ENCODE results near the gene SNRK.
"Not testable (repeated sequence)": the region's sequence is repeated elsewhere in the genome, so short reads cannot be mapped to it uniquely, and the experiment has no call there.

The SNRK gene

DNA sequence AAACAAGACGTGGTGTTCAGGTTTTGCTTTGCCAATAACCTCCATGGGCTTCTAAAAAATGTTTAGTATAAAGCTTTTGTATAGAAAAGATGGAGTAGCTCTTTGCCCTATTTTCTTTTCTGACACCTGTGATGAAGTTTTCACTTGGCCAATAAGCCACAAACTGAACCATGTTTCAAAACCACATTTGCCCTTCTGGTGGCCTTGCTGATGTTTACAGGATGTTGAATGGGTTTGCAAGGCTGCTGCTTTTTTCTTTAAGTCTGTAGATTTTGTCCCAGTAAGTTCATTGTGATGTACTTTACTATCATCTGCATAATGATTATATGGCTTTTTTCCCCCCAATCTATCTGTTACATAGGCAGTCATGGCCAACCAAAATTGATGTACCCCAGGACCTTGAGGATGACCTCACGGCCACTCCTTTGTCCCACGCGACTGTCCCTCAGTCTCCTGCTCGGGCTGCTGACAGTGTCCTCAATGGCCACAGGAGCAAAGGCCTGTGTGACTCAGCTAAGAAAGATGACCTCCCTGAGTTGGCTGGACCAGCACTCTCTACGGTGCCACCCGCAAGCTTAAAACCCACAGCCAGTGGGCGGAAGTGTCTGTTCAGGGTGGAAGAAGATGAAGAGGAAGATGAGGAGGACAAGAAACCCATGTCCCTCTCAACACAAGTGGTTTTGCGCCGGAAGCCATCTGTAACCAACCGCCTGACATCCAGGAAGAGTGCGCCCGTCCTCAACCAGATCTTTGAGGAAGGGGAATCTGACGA is 60.8 kb downstream of the SNRK start:
- no peak for DNase-seq (ENCODE audit: low read depth)

DNA sequence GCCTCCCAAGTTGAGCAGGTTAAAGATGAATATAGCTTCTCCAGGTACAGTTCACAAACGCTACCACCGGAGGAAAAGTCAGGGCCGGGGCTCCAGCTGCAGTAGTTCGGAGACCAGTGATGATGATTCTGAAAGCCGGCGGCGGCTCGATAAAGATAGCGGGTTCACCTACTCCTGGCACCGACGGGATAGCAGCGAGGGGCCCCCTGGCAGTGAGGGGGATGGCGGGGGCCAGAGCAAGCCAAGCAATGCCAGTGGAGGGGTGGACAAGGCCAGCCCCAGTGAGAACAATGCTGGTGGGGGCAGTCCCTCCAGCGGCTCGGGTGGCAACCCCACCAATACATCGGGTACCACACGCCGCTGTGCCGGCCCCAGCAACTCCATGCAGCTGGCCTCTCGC is 61.4 kb downstream of the SNRK start:
- no peak for DNase-seq (ENCODE audit: low read depth)

DNA sequence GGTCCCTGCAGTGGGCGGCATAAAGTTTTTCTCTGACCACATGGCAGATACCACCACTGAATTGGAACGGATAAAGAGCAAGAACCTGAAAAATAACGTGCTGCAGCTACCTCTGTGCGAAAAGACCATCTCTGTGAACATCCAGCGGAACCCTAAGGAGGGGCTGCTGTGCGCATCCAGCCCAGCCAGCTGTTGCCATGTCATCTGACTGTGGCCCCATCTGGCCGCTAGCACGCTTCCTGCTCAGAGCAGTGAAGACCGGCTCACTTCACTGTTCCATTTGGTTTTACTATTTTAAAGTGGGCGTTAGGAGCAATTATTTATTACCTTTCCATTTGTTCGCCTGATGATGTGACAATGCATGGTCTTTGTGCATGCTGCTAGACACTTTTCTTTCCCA is 62.0 kb downstream of the SNRK start:
- DNase-seq (ENCODE audit: low read depth): no peak

DNA sequence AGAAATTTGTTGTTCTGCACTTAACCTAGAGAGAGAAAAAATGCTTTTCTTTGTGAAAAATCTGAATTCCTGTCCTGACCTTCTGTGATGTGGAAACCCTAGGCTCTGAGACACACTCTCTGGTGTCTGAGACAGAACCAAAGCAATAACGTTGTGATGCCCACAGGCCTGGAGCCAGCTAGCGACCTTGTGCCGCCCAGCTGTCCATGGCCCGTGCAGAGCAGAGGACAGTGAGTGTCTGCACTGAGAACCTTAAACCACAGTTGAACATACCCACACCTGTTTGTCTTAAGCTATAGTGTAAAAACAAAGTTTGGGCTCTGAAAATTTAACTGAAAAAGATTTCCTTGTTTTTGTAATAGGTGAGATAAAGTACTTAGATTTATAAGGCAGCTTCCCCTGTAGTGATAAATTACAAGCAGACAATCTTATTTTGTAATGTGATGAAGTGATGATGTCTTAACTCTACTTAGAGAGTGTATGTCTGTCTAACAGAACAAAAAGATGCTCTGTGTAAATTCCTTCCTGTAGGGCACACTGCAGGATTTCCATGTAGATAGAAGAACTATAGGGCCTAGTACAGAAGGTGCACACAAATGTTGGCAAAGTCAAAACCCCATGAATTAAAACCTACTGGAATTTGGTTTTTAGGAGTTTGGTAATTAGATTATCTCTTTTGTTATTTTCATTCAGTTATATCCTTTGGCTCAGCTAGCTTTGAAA is 62.7 kb downstream of the SNRK start:
- no peak for DNase-seq (ENCODE audit: low read depth)

DNA sequence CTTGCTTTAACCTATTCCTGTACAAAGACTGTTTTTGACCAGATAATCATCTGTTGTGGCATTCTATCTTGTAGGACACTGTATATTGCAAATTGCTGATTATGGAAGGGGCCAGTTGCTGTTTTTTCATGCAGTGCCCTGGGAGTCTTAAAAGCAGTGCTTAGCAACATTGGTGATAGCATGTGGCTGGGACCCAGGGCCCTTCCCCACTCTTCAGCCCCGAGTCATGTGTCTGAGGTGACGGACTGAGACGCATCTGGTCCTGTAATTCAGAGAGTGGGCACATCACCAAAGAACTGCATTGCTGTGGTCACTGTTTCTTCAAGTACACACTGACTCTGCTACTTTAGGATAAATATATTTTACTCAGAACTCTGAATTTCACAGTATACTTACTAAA is 63.4 kb downstream of the SNRK start:
- no peak for DNase-seq (ENCODE audit: low read depth)

DNA sequence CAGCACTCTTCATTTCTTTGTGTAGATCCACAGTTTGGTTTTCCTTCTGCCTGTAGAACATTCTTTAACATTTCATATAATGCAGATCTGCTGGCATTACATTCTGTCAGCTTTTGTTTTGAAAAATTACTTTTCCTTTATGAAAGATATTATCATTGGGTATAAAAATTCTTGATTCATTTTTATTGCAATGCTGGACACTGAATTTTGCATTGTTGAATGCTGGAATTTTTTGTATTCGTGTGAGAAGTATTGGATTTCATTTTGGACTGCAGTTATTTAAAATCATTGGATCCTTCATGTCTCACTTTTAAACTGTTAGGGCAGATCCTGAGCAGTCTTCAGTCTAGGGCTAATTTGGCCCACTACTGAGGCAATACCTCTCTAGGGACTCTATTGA is 67.1 kb downstream of the SNRK start:
- no peak for DNase-seq (ENCODE audit: low read depth)

DNA sequence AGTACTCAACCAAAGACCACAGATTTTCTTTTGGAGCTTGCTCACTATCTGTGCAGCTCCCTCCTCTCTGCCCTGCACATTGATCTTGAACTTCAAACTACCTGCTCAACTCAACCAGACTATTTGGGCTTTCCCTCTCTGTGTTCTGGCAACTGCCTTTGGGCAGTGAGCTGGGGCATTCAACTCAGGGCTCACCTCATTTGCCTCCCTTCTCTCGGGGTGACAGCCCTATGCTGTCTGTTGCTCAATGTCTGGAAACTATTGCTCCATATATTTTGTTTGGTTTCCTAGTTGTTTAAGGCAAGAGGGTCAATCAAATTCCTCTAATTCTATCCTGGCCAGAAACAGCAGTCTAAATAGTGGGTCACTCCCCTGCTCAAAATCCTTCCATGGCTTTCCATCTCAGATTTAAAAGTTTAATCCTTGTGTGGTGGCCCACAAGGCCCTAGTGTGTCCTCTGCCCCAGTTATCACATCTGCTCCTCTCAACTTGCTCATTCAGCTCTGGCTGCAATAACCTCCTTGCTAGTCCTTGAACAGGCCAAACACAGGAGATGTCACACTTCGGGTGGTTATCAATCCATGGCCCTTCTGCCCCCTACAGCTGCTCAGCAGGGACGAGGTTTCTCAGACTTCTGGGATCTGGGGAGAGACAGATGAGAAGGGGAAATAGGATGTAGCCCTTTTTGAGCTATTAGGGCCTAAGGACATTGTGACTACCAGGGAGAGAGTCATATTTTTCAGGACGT is 67.8 kb downstream of the SNRK start:
- no peak for DNase-seq (ENCODE audit: low read depth)

DNA sequence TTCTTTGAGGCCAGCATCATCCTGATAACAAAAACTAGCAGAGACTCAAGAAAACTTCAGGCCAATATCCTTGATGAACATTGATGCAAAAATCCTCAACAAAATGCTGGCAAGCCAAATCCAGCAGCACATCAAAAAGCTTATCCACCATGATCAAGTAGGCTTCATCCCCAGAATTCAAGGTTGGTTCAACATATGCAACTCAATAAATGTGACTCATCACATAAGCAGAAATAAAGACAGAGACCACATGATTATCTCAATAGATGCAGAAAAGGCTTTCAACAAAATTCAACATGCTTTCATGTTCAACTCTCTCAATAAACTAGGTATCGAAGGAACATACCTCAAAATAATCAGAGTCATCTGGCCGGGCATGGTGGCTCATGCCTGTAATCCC is 69.7 kb downstream of the SNRK start:
- DNase-seq (ENCODE audit: low read depth): not testable (repeated sequence)

DNA sequence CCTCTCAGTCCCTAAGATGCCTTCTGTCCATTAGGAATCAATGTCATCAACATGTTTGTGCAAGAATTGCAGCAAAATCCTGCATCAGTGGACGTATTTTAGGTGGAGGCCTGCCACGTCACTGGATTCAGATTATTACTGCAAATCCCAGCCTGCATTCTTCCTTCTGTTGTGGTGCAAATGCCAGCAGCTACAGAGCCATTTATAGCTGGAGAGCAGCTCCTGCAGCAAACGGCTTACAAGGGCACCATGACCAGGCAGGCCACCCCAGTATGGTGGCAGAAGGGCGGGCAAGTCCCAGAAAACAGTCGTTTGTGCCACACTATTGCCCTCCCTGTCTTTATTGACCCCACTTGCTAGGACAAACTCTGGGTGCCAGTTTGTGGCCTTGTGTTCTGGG is 74.7 kb downstream of the SNRK start:
- DNase-seq (ENCODE audit: low read depth): no peak

DNA sequence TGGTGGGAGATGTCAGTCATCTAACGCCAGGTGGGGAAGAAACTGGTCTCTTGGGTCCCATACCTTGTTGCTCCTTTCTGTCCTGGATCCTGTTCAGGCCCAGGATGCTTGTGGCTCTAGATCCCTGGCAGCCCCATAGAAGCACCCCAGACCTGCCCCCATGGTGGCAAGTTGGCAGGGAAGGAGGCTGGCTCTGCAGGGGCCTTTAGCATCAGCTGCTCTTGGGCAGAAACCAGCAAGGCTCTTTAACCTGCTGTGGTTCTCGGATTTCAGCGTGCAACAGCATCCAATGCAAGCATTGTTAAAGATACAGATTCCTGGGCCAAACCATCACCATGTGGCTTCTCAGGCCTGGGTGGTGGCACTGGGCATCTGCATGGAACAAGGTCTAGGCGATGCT is 75.8 kb downstream of the SNRK start:
- no peak for DNase-seq (ENCODE audit: low read depth)

DNA sequence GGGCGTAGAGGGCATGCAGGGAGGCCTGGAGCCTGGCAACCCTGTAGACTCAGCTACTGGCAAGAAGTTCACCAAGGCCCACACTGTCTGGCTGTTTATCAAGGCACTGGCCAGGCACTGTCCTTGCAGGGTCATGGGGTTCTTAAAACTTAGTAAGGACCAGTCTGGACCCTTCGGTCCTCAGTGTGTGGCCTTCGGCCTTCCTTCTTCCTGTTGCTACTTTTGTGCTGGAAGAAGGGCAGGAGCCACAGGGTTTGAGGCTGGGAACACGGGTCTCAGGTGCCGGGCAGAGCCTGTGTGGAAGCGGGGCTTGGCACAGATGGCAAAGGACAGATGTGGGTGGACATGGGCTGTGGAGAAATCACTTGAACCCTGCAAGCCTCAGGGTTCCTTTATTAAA is 76.6 kb downstream of the SNRK start:
- DNase-seq (ENCODE audit: low read depth): no peak

DNA sequence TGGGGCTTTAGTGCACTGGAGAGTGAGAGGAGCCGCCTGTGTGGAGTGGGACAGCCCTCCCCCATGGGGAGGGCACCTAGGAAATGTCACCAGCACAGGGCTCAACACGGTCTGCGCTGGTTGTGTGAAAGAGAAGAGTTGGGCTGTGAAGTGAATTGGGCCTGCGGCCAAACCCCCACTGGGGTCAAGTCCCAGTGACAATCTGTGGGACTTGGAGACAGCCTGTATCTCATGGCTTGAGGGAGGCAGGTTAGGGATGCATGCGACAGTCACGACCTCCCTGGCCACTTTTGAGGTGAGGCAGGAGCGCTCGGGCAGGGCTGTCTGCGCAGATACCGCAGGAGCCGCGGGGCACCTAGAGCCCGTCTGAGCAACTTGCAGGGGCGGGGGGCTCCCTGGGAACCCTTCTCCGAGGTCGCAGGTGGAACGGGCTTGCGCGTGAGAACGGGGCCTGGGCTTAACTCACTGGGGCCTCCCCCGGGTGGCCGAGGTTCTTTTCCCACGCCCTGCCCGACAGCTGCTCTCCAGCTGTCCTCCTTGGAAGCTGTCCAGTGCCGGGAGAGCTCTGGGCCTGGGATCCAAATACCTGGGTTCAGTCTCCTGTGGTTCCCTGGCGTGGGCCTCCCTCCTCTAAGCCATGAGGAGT is 77.4 kb downstream of the SNRK start:
- DNase-seq (ENCODE audit: low read depth): no peak

DNA sequence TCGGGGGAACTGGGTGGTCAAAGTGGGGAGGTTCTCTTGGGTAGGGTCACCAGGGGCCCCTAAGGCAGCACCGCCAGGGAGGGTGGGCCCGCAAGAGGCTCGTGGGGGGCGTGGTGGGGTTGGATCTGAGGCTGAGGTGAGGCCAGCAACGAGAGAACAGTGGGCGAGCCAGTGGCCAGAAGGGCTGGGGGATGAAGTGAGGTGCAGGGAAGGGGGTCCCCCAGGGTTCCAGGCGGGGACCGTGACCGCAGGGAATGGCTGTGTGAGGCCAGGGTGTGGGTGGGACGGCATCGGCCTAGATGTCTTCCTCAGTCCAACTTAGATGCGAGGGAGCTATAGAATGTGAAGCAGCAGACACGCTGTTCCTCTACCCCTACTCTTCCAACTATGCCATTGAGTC is 78.2 kb downstream of the SNRK start:
- DNase-seq (ENCODE audit: low read depth): no peak

DNA sequence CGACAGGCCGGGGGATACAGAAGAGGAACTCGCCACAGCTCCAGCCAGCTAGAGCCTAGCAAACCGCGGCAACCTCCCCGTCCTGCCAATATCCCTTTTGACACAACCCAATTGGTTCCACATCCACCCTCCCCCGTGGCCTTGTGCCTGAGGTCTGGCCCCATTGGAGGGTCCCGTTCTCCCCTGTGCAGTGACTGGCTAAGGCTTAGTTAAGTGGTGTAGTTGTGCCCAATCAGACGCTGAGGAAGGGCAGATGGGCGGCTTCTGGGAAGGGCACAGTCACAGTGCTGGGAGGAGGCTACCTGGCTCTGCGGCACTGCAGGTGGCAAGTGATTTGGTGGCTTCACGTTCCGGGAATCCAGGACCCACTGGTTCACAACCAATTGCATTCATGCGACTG is 78.6 kb downstream of the SNRK start:
- no peak for DNase-seq (ENCODE audit: low read depth)

DNA sequence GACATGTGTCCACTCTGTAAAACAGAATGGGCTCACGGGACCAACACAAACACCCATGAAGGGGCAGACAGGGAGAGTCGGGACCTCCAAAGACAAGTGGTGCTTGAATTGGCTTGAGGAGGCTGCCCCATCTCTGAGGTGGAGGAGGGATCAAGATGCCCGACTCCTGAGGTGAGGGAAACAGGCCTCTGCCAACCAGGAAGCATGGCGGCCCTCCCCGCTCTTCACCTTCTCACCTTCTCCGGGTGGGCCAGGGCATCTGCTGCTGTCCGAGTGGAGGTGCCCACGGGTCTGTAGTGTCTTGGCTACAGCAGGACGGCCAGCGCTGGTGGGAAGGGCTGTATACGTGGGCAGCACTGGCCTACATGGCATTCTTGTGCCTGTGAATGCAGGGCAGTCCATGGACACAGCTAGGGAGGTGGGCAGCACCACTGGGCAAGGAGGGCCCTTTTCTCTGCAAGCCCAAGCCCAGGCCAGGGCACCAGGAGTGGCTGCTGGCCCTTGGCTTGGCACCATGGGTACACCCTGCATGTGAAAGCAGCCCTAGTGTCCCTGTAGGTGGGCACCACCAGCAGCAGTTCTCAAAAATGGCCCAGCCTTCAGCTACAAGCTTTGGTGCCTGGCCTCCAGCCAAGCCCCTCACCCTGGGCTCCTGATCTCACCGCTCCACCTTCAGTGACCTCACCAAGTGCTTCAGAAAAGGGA is 79.4 kb downstream of the SNRK start:
- DNase-seq (ENCODE audit: low read depth): no peak

DNA sequence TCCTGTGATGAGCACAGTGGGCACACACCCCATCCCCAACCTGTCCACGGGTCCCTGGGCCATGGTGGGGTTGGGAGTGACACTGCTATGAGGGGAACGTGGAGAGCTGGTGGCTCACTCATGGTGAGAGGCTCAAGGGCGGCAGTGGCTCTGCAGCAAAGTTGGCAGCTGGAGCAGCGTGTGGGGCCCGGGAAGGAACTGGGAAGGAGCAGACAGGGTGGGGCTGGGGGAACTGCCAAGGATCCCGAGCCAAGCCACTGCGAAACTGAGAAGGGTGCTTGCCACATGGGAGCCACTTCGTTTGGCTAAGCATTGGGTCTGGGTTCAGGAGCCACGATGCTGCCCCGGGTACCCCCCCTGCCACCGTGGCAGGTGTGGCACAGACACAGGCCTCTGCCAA is 80.1 kb downstream of the SNRK start:
- DNase-seq (ENCODE audit: low read depth): no peak

DNA sequence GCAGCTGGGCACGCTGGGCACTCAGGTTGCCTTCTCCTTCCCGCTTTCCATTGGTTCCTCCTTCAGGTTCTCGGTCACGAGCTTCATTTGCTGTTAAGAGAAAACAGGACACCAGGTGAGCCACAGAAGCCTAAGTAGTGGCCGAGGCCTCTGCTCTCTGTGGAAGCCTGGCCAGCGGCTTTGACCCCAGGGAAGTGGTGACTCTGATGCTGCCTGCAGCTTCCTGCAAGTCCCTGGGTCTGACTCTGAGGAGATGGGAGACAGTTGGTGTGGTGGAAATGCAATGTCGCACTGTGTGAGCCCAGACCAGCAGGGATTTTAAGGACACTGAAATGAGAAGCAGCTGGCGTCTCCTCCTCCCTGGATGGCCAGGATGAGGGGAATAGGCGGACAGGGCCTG is 80.5 kb downstream of the SNRK start:
- no peak for DNase-seq (ENCODE audit: low read depth)

DNA sequence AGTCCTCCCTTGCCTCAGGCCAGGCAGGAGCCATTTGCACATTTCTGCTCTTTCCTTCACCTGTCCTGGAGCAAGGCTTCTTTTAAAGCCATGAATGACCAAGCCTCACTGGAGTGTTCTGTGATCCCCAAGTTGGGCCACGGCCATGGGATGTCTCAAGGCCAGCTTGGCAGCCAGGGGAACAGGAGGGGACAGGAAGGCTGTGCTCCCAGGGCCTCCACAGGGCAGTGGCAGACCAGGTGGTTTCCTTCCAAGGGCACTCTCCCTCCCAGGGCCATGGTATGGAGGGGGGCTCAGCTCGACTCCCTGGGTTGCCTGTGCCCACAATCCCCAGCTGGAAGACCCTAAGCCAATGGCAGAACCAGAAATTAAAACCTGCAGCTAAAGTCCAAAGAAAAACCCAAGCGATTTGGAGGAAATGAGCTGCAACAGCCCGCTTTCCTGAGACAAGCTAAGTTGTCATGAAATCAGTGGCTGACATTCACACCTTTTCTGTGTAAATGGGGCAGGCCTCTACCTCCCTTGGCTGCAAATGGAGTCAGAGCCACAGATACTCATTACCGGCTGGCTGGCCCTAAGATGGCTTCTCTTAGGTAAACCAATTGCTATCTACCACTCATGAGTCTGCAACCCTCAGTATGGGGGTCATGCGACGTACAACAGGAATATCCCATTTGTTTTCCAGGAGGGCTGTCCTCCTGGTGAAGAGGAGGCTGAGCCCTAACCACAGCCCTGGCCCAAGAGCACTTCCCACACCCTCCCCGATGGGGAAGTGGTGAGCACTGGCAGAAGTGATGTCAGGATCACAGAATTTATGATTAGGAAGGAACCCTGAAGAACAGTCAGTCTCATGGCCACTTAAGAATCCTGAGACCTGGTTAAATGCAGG is 83.3 kb downstream of the SNRK start:
- no peak for DNase-seq (ENCODE audit: low read depth)

DNA sequence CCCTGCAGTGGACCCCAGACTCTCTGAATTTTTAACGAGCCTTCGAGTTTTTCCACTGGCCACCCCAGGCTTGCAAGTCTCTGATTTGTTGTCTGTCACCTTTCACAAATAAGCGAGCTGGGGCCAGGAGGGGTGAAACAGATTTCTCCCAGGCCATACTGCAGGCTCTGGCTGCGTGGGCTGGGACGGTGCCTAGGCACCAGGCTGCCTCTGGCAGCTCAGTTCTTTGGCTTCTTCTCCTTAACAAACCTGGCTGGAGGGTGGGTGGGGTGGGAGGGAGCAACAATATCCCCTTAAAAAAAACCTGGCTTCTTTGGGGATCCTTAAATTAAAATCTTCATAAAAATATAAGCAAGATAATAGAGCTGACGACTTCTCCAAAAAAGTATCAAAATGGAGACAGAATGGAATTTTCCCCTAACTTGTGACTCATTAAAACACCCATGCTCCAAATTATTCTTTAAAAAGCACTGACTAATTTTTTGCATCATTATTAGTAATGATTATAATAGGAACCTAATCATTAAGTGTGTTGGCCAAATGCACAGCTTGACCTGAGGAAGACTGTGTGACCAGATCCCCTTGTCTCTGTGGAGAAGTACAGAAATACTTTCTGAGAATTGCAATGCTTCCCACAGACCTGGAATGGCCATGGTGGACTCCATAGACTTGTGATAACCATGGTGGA is 84.1 kb downstream of the SNRK start:
- DNase-seq (ENCODE audit: low read depth): no peak

DNA sequence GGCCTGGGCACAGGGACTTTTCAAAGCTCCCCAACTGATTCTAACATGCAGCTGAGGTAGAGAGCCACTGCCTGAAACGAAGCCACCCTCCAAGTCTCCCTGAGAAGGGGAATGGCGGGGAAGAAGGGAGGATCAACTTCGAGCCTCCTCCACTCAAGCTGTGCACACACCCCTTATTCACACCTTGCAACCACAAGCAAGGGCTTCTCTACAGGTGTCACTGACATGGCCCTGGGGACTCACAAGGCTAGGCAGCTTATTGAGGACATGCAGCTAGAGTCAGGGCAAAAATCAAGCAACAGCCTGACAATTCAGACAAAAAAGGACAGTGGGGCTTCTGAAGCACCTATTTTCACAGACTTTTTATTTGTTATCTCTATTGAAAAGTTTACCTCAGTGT is 85.2 kb downstream of the SNRK start:
- no peak for DNase-seq (ENCODE audit: low read depth)

All from activated T-cell treated with anti-CD3 and anti-CD28 coated beads for 24 hours (primary cell).